ENCODE results near the gene PIM3. TPM values are rescaled to one million over a fixed set of nuclear protein-coding genes. Genes with fewer than 3 reads are reported as not detected.
"Not testable (repeated sequence)": the region's sequence is repeated elsewhere in the genome, so short reads cannot be mapped to it uniquely, and the experiment has no call there.

The PIM3 gene
- total RNA-seq, 4 donors from 2014 or later = 66.2 to 142 (median 105) TPM

GRCh38 chr22:49975543-49976389 lies 15.2 kb downstream of the PIM3 start:
- Histone ChIP-seq H3K36me3 (no peaks in the 10 kb centered on the region), H3K27ac (peak overlapping the region in 3 of 4 donors; percentile 47 to 71 (median 48)), H3K9me3 (peaks cover 0 to 5% (median 0%) of the 10 kb centered on the region in 4 donors), H3K4me1 (peaks cover 10 to 23% (median 16%) of the 10 kb centered on the region in 4 donors), H3K4me3 (no peak overlapping the region), H3K27me3 (no peaks in the 10 kb centered on the region)
- peak; percentile 16 to 53 (median 40) for DNase-seq
- no peak for TF ChIP-seq CTCF (IDR thresholded peaks at IDR 0.05)
- no peak for TF ChIP-seq POLR2A (IDR thresholded peaks at IDR 0.05)

GRCh38 chr22:49976439-49977175 lies 16.0 kb downstream of the PIM3 start:
- TF ChIP-seq POLR2A (IDR thresholded peaks at IDR 0.05) (no peak), CTCF (IDR thresholded peaks at IDR 0.05) (no peak)
- Histone ChIP-seq H3K27me3 (no peaks in the 10 kb centered on the region), H3K36me3 (no peaks in the 10 kb centered on the region), H3K4me3 (no peak overlapping the region), H3K4me1 (peaks cover 8 to 18% (median 12%) of the 10 kb centered on the region in 4 donors), H3K27ac (peak overlapping the region in 2 of 4 donors; percentile 14 to 20), H3K9me3 (peaks cover 0 to 5% (median 0%) of the 10 kb centered on the region in 4 donors)
- peak in 2 of 3 donors; percentile 46 to 50 for DNase-seq

- TF ChIP-seq CTCF (IDR thresholded peaks at IDR 0.05) (no peak), POLR2A (IDR thresholded peaks at IDR 0.05) (no peak)
- DNase-seq = peak in 2 of 3 donors; percentile 15 to 39
- peaks cover 0 to 8% (median 3%) of the 10 kb centered on the region in 4 donors for H3K4me1 ChIP-seq
- no peaks in the 10 kb centered on the region for H3K36me3 ChIP-seq
- no peak overlapping the region for H3K4me3 ChIP-seq
- H3K9me3 ChIP-seq = peaks cover 0 to 5% (median 0%) of the 10 kb centered on the region in 4 donors
- no peak overlapping the region for H3K27ac ChIP-seq
- no peaks in the 10 kb centered on the region for H3K27me3 ChIP-seq
Measured at GRCh38 chr22:49977578-49977977, 17.0 kb downstream of the PIM3 start.

GRCh38 chr22:49979587-49980264 lies 19.2 kb downstream of the PIM3 start:
- Histone ChIP-seq H3K36me3 (no peaks in the 10 kb centered on the region), H3K27me3 (peaks cover 0 to 13% of the 10 kb centered on the region in 2 donors), H3K9me3 (peaks cover 0 to 5% (median 0%) of the 10 kb centered on the region in 4 donors), H3K27ac (no peak overlapping the region), H3K4me3 (no peak overlapping the region), H3K4me1 (peaks cover 0 to 18% (median 9%) of the 10 kb centered on the region in 4 donors)
- peak in 1 of 3 donors; percentile 81 for DNase-seq
- TF ChIP-seq POLR2A (IDR thresholded peaks at IDR 0.05) = no peak
- TF ChIP-seq CTCF (IDR thresholded peaks at IDR 0.05) = peak; percentile 40 to 79 (median 68)

- not testable (repeated sequence) for H3K4me3 ChIP-seq, H3K36me3 ChIP-seq, DNase-seq, H3K9me3 ChIP-seq, H3K27ac ChIP-seq
- peaks cover 0 to 10% (median 6%) of the 10 kb centered on the region in 4 donors for H3K4me1 ChIP-seq
- H3K27me3 ChIP-seq = peaks cover 0 to 13% of the 10 kb centered on the region in 2 donors
Measured at GRCh38 chr22:49981799-49982198, 21.2 kb downstream of the PIM3 start.

Measured in Peyer's patch (tissue), 4 donors.